Brain microvascular endothelial cell (primary cell): ENCODE results near the gene BCOR.

Experiments used
- DNase-seq: peaks from one replicate; pipeline ENCODE4 v3.0.0-alpha.2; 2020
- H3K27ac ChIP-seq: fragments of 250-450 bp; sonication (Bioruptor Pico); 2 replicates; pipeline ENCODE4 v1.5.1; 2020; ENCODE audit warnings: mild to moderate bottlenecking, moderate library complexity
- H3K27me3 ChIP-seq: fragments of 250-450 bp; sonication (Bioruptor Pico); replicated peaks from 2 replicates; pipeline ENCODE4 v1.5.1; 2020; ENCODE audit warnings: mild to moderate bottlenecking
- H3K36me3 ChIP-seq: fragments of 250-450 bp; sonication (Bioruptor Pico); replicated peaks from 2 replicates; pipeline ENCODE4 v1.5.1; 2020; ENCODE audit warnings: mild to moderate bottlenecking
- H3K4me3 ChIP-seq: 2 replicates; pipeline ENCODE4 v1.5.1; 2011; ENCODE audit warnings: low read depth, mild to moderate bottlenecking, control low read depth, low read length, moderate library complexity
- CTCF ChIP-seq: IDR thresholded peaks from 2 replicates; pipeline ENCODE4 v1.5.1; 2011; ENCODE audit warnings: low read depth, mild to moderate bottlenecking, moderate library complexity, low read length, control low read depth, inconsistent platforms; ENCODE audit errors: missing control alignments
- in situ Hi-C: cut with HindIII; loops from 2 replicates; pipeline ENCODE4 v1.10.0; 2017; ENCODE audit warnings: low sequenced_read_pairs, low pct_ligation_motif_present

BCOR gene

DNA sequence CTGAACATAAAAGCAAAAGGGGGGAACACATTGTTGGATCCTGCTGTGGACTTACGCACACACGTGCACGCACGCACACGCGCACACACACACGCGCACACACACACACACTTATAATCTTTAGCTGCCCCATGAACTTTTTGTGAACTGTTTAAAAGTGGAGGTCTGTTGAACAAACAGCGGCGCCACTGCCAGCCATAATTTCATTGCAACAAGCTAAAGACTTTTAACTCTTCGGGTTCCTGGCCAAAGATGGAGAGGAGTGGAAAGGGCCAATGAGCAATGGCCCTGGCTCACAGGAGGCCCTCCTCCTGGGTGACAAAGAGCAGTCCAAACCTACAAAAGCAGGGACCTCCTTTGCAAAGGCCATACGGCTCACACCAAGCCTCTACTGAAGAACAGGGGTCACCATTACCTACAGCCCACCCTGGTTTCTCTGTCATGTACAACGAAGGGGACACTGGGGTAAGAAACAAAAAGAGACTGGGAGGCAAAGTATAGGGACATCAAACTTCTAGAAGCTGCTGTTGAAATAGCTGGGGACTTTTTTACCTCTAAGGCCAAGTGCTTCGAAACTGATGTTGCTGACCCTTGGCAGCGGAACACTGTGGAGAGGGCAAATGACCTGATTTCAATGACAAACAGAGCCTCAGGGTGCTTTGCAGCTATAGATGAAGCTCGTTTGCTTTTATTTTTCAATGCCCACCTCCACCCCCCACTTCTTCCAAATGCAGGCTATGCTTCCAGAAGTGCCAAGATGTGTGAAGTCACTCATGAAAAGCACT is 16.7 kb downstream of the BCOR start:
- H3K36me3 ChIP-seq, result no peaks in the 10 kb centered on the region
- H3K27ac ChIP-seq, result no peak overlapping the region
- no peaks in the 10 kb centered on the region for H3K27me3 ChIP-seq
- H3K4me3 ChIP-seq, result no peak overlapping the region
- no peak for TF ChIP-seq CTCF
- no peak for DNase-seq
- in situ Hi-C loops, result no loop called here

GRCh38 chrX:40079572-40079971 is 18.2 kb downstream of the BCOR start:
- DNase-seq, result no peak
- H3K4me3 ChIP-seq, result no peak overlapping the region
- in situ Hi-C loops, result no loop called here
- no peak overlapping the region for H3K27ac ChIP-seq
- no peaks in the 10 kb centered on the region for H3K36me3 ChIP-seq
- no peaks in the 10 kb centered on the region for H3K27me3 ChIP-seq
- TF ChIP-seq CTCF, result no peak

- peaks cover 8% of the 10 kb centered on the region for H3K36me3 ChIP-seq
- in situ Hi-C loops, result no loop called here
- H3K27ac ChIP-seq, result no peak overlapping the region
- H3K27me3 ChIP-seq, result no peaks in the 10 kb centered on the region
- no peak overlapping the region for H3K4me3 ChIP-seq
- DNase-seq, result no peak
- TF ChIP-seq CTCF, result no peak
Measured at GRCh38 chrX:40078489-40079227, 19.1 kb downstream of the BCOR start.

DNA sequence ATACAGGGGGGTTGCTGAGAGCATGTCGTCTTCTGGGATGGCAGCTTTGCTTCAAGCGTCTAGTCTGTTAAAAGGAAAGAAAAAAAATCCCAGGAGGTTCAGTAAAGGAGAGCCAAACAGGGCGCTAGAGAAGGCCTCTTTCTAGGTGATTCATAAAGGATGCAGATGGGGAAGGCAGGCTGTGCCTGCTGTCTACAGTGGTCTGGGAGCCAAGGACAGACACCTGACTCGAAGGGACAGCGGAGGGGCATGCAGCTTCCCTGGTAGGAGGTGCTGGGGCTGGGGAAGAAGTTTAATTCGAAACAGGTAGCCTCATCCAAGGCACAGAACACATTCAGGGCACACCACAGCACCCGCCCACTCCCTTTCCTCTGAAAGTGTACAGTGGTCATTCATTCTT is 19.9 kb downstream of the BCOR start:
- Histone ChIP-seq H3K4me3 (no peak overlapping the region), H3K27ac (no peak overlapping the region), H3K27me3 (no peaks in the 10 kb centered on the region), H3K36me3 (peaks cover 8% of the 10 kb centered on the region)
- no peak for TF ChIP-seq CTCF
- no peak for DNase-seq
- in situ Hi-C loops, result no loop called here

DNA sequence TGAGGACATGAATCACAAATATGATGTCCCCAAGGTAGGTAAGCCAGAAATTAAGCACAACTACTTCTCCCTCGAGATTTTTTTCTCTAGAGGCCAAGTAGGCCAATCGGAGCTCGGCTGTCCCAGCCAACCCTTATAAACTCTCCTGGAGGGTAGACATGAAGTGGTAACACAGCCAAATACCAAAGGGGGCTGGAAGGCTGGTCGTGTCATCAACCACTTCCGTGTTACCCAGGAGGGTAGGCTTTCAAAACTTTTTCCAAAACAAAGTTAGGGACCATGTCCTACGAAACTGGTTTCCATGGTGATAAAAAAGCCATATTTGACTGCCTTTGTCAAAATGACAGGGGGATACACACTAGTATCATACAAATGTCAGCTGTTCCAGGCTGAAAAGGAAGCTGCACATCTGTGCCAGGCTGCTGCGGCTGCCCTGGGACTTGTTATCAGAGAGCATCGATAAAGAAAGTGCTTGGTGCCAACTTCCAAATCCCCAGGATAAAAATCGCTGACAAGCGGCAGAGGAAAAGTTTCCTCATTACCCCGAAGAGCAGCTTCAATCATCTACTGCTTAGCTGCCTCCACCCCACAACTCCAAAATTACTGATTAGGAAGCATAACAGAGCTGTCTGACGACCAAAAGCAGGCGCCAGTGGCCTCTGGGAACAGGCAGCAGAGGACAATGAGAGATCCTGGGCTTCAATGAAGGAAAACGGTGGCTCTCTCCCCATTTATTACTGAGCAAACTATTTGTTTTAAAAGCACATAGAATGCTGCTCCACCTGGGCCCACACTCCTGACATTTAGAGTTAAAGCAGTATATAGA is 20.8 kb downstream of the BCOR start:
- no peak for TF ChIP-seq CTCF
- no peak for DNase-seq
- H3K36me3 ChIP-seq, result peaks cover 8% of the 10 kb centered on the region
- in situ Hi-C loops, result no loop called here
- no peaks in the 10 kb centered on the region for H3K27me3 ChIP-seq
- H3K4me3 ChIP-seq, result no peak overlapping the region
- H3K27ac ChIP-seq, result no peak overlapping the region
